HG03039 (cell line): Measurements from ENCODE around the gene GGCT.

ENCODE experiments used
- ATAC-seq: cut with Tn5 transposase; IDR thresholded peaks from one replicate; pipeline ENCODE4 v1.9.1; 2021; ENCODE audit warnings: mild to moderate bottlenecking, moderate library complexity; ENCODE audit not compliant: unreplicated experiment

GGCT gene

GRCh38 chr7:30465046-30465810 is 39.4 kb downstream of the GGCT start:
- no peak for ATAC-seq

- no peak for ATAC-seq
Measured at GRCh38 chr7:30464231-30464671, 40.4 kb downstream of the GGCT start.

GRCh38 chr7:30463405-30464145 is 41.1 kb downstream of the GGCT start:
- ATAC-seq = no peak

- no peak for ATAC-seq
Measured at GRCh38 chr7:30462179-30462578, 42.5 kb downstream of the GGCT start.

GRCh38 chr7:30460246-30460633 is 44.4 kb downstream of the GGCT start:
- ATAC-seq = no peak

- ATAC-seq = no peak
Measured at GRCh38 chr7:30459591-30460245, 44.9 kb downstream of the GGCT start.

- no peak for ATAC-seq
Measured at GRCh38 chr7:30458311-30458710, 46.3 kb downstream of the GGCT start.

- ATAC-seq = no peak
Measured at GRCh38 chr7:30453921-30454320, 50.7 kb downstream of the GGCT start.

- ATAC-seq = no peak
Measured at GRCh38 chr7:30453016-30453415, 51.6 kb downstream of the GGCT start.

- no peak for ATAC-seq
Measured at GRCh38 chr7:30452280-30452930, 52.2 kb downstream of the GGCT start.

- no peak for ATAC-seq
Measured at GRCh38 chr7:30451539-30452279, 52.9 kb downstream of the GGCT start.

- ATAC-seq = no peak
Measured at GRCh38 chr7:30450983-30451497, 53.6 kb downstream of the GGCT start.

- ATAC-seq = no peak
Measured at GRCh38 chr7:30450240-30450982, 54.2 kb downstream of the GGCT start.

- ATAC-seq = no peak
Measured at GRCh38 chr7:30448461-30449189, 56.0 kb downstream of the GGCT start.

GRCh38 chr7:30447466-30447865 is 57.2 kb downstream of the GGCT start:
- ATAC-seq = no peak
